C4-2B (cell line): Measurements from ENCODE around the gene GABRR1.

Experiments
- CTCF ChIP-seq: fragments of 450-650 bp; conservative IDR thresholded peaks from 2 replicates; pipeline ENCODE4 v1.5.1; 2017; ENCODE audit warnings: mild to moderate bottlenecking
- ZFX ChIP-seq: fragments of 450-650 bp; IDR thresholded peaks from 2 replicates; pipeline ENCODE4 v1.6.1; 2017

- TF ChIP-seq CTCF: no peak
- TF ChIP-seq ZFX: no peak
Measured at GRCh38 chr6:89222712-89223039, 5.5 kb upstream of the GABRR1 start.
